GM12891 (cell line): ENCODE data around the gene PEX11A.

Source experiments
- PAX5 ChIP-seq: IDR thresholded peaks from 2 replicates; pipeline ENCODE4 v1.6.1; 2011; ENCODE audit warnings: low read length, moderate library complexity, mild to moderate bottlenecking; ENCODE audit not compliant: insufficient read depth, severe bottlenecking
- POLR2A ChIP-seq: IDR thresholded peaks from 2 replicates; pipeline ENCODE4 v1.6.1; 2011; ENCODE audit warnings: low read depth, low read length, control low read depth
- POLR2AphosphoS5 ChIP-seq: IDR thresholded peaks from 2 replicates; pipeline ENCODE4 v1.6.1; 2011; ENCODE audit warnings: low read depth, low read length, control low read depth
- SPI1 ChIP-seq: IDR thresholded peaks from 2 replicates; pipeline ENCODE4 v1.6.1; 2011; ENCODE audit warnings: low read depth, low read length, control low read depth
- TAF1 ChIP-seq: IDR thresholded peaks from 2 replicates; pipeline ENCODE4 v1.6.1; 2011; ENCODE audit warnings: low read depth, low read length, control low read depth

GRCh38 chr15:89649716-89650115, 40.8 kb downstream of the PEX11A start:
- TF ChIP-seq POLR2AphosphoS5 (no peak), POLR2A (no peak), TAF1 (no peak), PAX5 (no peak), SPI1 (no peak)
